SU-DHL-6 (cell line): Measurements from ENCODE around the gene PDE7B.

ENCODE experiments used
- H2AFZ ChIP-seq: fragments of 200-600 bp; sonication (generic); 2 replicates; pipeline ENCODE4 v1.6.1; 2014; ENCODE audit warnings: low read depth, mild to moderate bottlenecking, moderate library complexity, mixed read lengths, antibody characterized with exemption, low read length; ENCODE audit not compliant: severe bottlenecking
- H3F3A ChIP-seq: fragments of 200-600 bp; shearing (Covaris generic); 2 replicates; pipeline ENCODE4 v1.6.0; 2016; ENCODE audit warnings: antibody characterized with exemption, mild to moderate bottlenecking; ENCODE audit not compliant: insufficient read depth
- H3K27ac ChIP-seq: fragments of 200-600 bp; sonication (generic); 2 replicates; pipeline ENCODE4 v1.5.1; 2016; ENCODE audit warnings: low read depth, mild to moderate bottlenecking, low read length, moderate library complexity, mixed read lengths
- H3K27me3 ChIP-seq: fragments of 200-600 bp; sonication (generic), shearing (Covaris generic); 2 replicates; pipeline ENCODE4 v1.6.0; 2014; ENCODE audit warnings: mild to moderate bottlenecking, low read length
- H3K36me3 ChIP-seq: fragments of 200-600 bp; sonication (generic); 2 replicates; pipeline ENCODE4 v1.6.1; 2014; ENCODE audit warnings: mild to moderate bottlenecking, low read length, mixed read lengths
- H3K4me2 ChIP-seq: fragments of 300-600, 200-600 bp; shearing (Covaris generic), sonication (generic); 2 replicates; pipeline ENCODE4 v1.6.0; 2014; ENCODE audit warnings: low read length, low read depth, mild to moderate bottlenecking; ENCODE audit not compliant: poor library complexity, severe bottlenecking
- H3K4me3 ChIP-seq: fragments of 200-600 bp; sonication (generic); 2 replicates; pipeline ENCODE4 v1.5.1; 2014; ENCODE audit warnings: antibody characterized with exemption, low read length, mild to moderate bottlenecking, mixed read lengths; ENCODE audit not compliant: insufficient read depth, poor library complexity, severe bottlenecking
- H3K79me2 ChIP-seq: fragments of 200-600 bp; sonication (generic); 2 replicates; pipeline ENCODE4 v1.6.1; 2014; ENCODE audit warnings: mild to moderate bottlenecking, low read length, moderate library complexity; ENCODE audit not compliant: insufficient read depth
- H3K9ac ChIP-seq: fragments of 200-600 bp; sonication (generic); 2 replicates; pipeline ENCODE4 v1.7.0; 2014; ENCODE audit warnings: mild to moderate bottlenecking, low read length
- H3K9me2 ChIP-seq: fragments of 200-600 bp; sonication (generic); replicated peaks from 2 replicates; pipeline ENCODE4 v1.6.1; 2014; ENCODE audit warnings: low read length; ENCODE audit not compliant: insufficient read depth
- H3K9me3 ChIP-seq: fragments of 200-600 bp; sonication (generic); 2 replicates; pipeline ENCODE4 v1.6.1; 2014; ENCODE audit warnings: low read length, mixed read lengths; ENCODE audit not compliant: insufficient read depth
- H4K20me1 ChIP-seq: fragments of 200-600 bp; sonication (generic); 2 replicates; pipeline ENCODE4 v1.6.1; 2014; ENCODE audit warnings: low read depth, mild to moderate bottlenecking, antibody characterized with exemption, low read length, moderate library complexity, mixed read lengths
- CTCF ChIP-seq: fragments of 200-600 bp; sonication (generic); IDR thresholded peaks from one replicate; pipeline ENCODE4 v1.5.1; 2017; ENCODE audit warnings: antibody characterized with exemption, mild to moderate bottlenecking, low read length, moderate library complexity; ENCODE audit not compliant: insufficient read depth, poor library complexity, severe bottlenecking
- EZH2phosphoT487 ChIP-seq: fragments of 200-600 bp; sonication (generic), shearing (Covaris generic); conservative IDR thresholded peaks from 2 replicates; pipeline ENCODE4 v1.6.1; 2018; ENCODE audit warnings: mild to moderate bottlenecking, antibody characterized with exemption, low read length, moderate library complexity, mixed read lengths

The PDE7B gene

GRCh38 chr6:136158971-136159370, 307.5 kb downstream of the PDE7B start:
- no peaks in the 10 kb centered on the region for H3F3A ChIP-seq
- TF ChIP-seq EZH2phosphoT487 (no peak), CTCF (no peak)
- H3K4me3 ChIP-seq, result no peak overlapping the region
- H2AFZ ChIP-seq, result no peak overlapping the region
- H3K27me3 ChIP-seq, result no peaks in the 10 kb centered on the region
- H3K4me2 ChIP-seq, result no peak overlapping the region
- H3K9me2 ChIP-seq, result no peaks in the 10 kb centered on the region
- no peaks in the 10 kb centered on the region for H3K36me3 ChIP-seq
- H3K9me3 ChIP-seq, result no peaks in the 10 kb centered on the region
- no peak overlapping the region for H3K9ac ChIP-seq
- no peaks in the 10 kb centered on the region for H4K20me1 ChIP-seq
- no peak overlapping the region for H3K27ac ChIP-seq
- H3K79me2 ChIP-seq, result no peaks in the 10 kb centered on the region

GRCh38 chr6:136160250-136160649, 308.7 kb downstream of the PDE7B start:
- no peak overlapping the region for H3K27ac ChIP-seq
- H3K9me2 ChIP-seq, result no peaks in the 10 kb centered on the region
- no peak overlapping the region for H3K9ac ChIP-seq
- H3K36me3 ChIP-seq, result no peaks in the 10 kb centered on the region
- H3F3A ChIP-seq, result no peaks in the 10 kb centered on the region
- no peaks in the 10 kb centered on the region for H3K9me3 ChIP-seq
- no peak overlapping the region for H3K4me3 ChIP-seq
- TF ChIP-seq EZH2phosphoT487, result no peak
- no peak for TF ChIP-seq CTCF
- no peaks in the 10 kb centered on the region for H3K79me2 ChIP-seq
- H4K20me1 ChIP-seq, result no peaks in the 10 kb centered on the region
- no peak overlapping the region for H2AFZ ChIP-seq
- H3K27me3 ChIP-seq, result no peaks in the 10 kb centered on the region
- no peak overlapping the region for H3K4me2 ChIP-seq

DNA sequence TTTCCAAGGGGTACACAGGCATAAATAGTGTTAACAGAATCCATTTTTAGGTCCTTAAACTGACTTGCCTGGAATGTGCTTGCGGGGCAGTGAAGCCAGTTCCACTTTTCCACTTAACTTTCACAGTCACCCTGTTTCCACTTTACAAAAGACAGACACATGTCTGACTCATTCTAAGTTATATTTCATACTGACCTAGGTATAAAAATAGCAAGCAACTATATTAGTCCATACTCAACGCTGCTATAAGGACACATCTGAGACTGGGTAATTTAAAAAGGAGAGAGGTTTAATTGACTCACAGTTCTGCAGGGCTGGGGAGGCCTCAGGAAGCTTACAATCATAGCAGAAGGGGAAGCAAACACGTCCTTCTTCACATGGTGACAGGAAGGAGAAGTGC, 310.4 kb downstream of the PDE7B start:
- H3K27me3 ChIP-seq, result no peaks in the 10 kb centered on the region
- no peaks in the 10 kb centered on the region for H3K79me2 ChIP-seq
- H3F3A ChIP-seq, result no peaks in the 10 kb centered on the region
- H3K9me2 ChIP-seq, result no peaks in the 10 kb centered on the region
- no peaks in the 10 kb centered on the region for H3K36me3 ChIP-seq
- no peaks in the 10 kb centered on the region for H4K20me1 ChIP-seq
- no peak overlapping the region for H3K4me3 ChIP-seq
- H2AFZ ChIP-seq, result no peak overlapping the region
- H3K9ac ChIP-seq, result no peak overlapping the region
- no peaks in the 10 kb centered on the region for H3K9me3 ChIP-seq
- no peak overlapping the region for H3K4me2 ChIP-seq
- no peak overlapping the region for H3K27ac ChIP-seq
- no peak for TF ChIP-seq EZH2phosphoT487
- no peak for TF ChIP-seq CTCF

DNA sequence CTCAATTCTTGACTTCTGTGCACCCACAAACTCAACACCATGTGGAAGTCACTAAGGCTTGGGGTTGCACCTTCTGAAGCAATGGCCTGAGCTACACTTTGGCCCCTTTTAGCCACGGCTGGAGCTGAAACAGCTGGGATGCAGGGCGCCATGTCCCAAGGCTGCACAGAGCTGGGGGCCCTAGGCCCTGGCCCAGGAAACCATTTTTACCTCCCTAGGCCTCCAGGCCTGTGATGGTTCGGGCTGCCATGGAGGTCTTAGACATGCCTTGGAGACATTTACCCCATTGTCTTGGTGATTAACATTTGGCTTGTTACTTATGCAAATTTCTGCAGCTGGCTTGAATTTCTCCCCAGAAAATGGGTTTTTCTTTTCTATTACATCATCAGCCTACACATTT, 311.8 kb downstream of the PDE7B start:
- H3K27me3 ChIP-seq, result no peaks in the 10 kb centered on the region
- H3K9me2 ChIP-seq, result no peaks in the 10 kb centered on the region
- no peak overlapping the region for H2AFZ ChIP-seq
- no peak overlapping the region for H3K9ac ChIP-seq
- no peaks in the 10 kb centered on the region for H3F3A ChIP-seq
- TF ChIP-seq CTCF, result no peak
- no peak for TF ChIP-seq EZH2phosphoT487
- H4K20me1 ChIP-seq, result no peaks in the 10 kb centered on the region
- no peaks in the 10 kb centered on the region for H3K79me2 ChIP-seq
- no peaks in the 10 kb centered on the region for H3K36me3 ChIP-seq
- no peak overlapping the region for H3K4me3 ChIP-seq
- no peak overlapping the region for H3K4me2 ChIP-seq
- H3K27ac ChIP-seq, result no peak overlapping the region
- no peaks in the 10 kb centered on the region for H3K9me3 ChIP-seq
